NCI-H128 (cell line): ENCODE measurements around the gene ARMC9.

Experiments used
- DNase-seq: peaks from one replicate; lab custom pipeline; 2025; ENCODE audit not compliant: unreplicated experiment; lab: John Stamatoyannopoulos, UW

ARMC9 gene

GRCh38 chr2:231308631-231309428 lies 110.4 kb downstream of the ARMC9 start:
- no peak for DNase-seq

- DNase-seq: no peak
These were observed 113.6 kb downstream of the ARMC9 start for GRCh38 chr2:231312066-231312465.

- DNase-seq: no peak
These were observed 117.5 kb downstream of the ARMC9 start for GRCh38 chr2:231315896-231316295.

DNA sequence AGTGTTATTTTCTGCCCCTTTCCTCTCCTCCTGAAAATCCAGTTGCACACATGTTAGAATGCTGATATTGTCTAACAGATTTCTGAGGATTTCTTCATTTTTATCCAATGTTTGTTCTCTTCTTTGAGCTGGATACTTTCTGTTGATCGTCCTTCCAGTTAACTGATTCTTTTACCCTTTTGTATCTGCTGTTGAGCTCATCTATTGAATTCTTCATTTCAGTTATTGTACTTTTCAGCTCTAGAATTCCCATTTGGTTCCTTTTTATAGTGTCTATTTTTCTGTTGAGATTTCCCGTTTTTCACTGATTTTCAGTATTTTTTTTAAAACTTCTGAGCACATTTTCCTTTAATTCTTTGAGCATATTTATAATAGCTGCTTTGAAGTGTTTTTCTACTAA lies 119.1 kb downstream of the ARMC9 start:
- no peak for DNase-seq

DNA sequence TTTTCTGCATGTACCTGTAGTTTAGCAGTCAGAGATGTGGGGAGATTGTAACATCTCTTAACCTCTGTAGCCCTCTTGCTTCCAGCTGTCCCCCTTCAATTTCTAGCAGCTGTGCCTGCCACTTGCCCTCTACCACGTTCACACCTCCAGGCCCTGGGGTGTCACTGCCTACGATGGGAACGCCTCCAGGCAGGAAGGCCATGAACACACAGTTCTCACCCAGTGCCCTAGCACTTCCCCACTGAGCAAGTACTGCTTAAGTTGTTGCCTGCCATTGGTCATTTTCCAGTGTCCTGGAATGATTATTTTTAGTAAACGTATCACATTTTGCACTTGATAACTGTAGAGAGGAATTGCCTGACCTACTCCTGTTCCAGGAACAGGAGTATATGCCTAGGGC lies 120.0 kb downstream of the ARMC9 start:
- DNase-seq: no peak

- no peak for DNase-seq
These were observed 120.5 kb downstream of the ARMC9 start for GRCh38 chr2:231318954-231319353.

- no peak for DNase-seq
These were observed 121.4 kb downstream of the ARMC9 start for GRCh38 chr2:231319867-231320266.

DNA sequence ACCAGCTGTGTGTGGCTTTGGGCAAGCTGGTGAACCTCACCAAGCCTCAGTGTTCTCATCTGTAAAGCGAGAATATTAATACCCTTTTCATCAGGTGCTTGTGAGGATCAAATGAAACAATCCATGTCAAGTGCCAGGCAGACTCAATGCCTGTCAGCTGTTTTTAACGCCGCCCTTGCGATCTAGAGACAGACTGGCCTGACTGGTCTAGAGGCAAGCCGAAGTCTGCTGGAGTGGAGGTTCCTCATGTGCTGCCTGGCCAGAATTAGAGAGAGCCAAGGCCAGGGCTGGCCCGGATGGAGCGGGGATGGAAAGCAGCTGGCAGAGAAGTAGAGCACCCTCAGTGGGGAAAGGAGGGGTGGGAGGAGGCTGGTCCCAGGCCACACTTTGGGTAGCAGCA lies 122.6 kb downstream of the ARMC9 start:
- no peak for DNase-seq

DNA sequence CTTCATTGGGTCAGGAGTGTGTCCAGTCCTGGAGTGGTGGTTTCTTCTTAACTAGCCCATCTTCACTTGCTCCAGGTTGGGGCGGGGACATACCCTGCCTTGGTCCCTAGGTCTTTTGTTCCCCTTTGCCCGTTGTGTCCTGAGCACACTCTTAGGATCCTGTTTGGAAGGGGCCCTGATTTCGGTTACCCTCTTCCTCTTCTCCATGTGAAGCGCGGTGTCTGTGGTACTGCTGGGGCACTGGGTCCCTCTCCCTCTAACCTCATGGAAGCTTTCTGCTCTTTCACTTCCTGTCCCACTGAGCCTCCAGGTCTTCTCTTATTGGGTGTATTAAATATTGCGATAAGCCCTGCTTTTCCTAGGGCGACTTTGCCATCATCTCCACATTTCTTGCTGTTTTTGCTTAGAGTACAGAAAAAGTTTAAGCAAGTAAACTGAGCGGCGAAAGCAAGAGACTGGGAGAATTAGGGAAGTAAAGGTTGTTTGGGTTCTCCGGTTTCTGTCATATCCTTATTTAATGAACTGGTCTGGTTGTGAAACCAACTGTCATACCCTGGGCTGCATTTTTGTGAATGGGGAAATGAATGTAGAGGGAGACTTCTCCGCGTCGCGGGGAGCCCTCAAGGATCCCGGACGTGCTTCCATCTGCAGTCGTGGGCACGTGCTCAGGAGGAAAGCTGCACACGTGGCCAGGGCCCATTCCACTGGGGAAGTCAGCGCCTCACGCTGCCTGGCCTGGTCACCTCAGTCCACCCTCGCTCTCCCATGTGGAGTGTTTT lies 123.3 kb downstream of the ARMC9 start:
- DNase-seq: no peak

GRCh38 chr2:231323316-231323715 lies 124.9 kb downstream of the ARMC9 start:
- DNase-seq: no peak

DNA sequence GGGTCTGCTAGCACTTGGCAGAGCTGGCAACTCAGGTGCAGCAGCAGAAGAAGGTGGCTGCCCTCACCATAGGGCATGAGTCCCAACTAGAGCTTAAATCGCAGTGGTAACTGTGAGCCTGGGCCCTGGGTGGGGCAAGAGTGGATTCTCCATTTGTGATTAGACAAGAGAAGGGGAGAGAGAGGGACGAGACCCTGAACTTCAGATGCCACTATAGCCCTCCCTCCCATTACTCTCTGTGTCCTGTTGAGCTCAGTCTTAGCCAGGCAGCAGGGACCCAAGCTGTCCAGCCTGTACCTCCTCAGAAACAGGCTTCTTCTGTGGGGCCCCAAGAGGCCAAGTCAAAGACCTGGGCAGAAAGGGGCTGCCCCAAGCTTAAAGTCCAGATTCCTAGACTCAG lies 127.4 kb downstream of the ARMC9 start:
- no peak for DNase-seq

- no peak for DNase-seq
These were observed 128.0 kb downstream of the ARMC9 start for GRCh38 chr2:231326404-231326803.

DNA sequence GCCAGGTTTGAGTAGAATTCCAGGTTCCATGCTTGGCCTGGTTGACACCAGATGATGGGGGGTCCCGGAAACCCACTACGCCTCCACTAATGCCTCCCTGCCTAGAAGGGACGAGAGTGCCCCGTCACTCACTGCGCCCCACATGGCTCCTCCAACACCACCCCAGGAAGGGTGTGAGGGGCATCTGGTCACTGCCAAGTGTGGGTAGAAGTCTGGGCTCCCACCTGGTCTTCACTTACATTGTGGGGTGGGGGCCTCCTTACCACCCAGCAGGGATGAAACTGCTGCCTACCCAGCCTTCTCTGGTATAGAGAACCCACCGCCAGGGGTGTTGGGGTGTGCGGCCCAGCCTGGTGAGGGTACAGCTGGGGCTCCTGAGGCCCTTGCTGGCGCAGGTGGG lies 131.9 kb downstream of the ARMC9 start:
- no peak for DNase-seq

- DNase-seq: no peak
These were observed 133.1 kb downstream of the ARMC9 start for GRCh38 chr2:231331533-231331932.

- no peak for DNase-seq
These were observed 134.0 kb downstream of the ARMC9 start for GRCh38 chr2:231332388-231332787.

DNA sequence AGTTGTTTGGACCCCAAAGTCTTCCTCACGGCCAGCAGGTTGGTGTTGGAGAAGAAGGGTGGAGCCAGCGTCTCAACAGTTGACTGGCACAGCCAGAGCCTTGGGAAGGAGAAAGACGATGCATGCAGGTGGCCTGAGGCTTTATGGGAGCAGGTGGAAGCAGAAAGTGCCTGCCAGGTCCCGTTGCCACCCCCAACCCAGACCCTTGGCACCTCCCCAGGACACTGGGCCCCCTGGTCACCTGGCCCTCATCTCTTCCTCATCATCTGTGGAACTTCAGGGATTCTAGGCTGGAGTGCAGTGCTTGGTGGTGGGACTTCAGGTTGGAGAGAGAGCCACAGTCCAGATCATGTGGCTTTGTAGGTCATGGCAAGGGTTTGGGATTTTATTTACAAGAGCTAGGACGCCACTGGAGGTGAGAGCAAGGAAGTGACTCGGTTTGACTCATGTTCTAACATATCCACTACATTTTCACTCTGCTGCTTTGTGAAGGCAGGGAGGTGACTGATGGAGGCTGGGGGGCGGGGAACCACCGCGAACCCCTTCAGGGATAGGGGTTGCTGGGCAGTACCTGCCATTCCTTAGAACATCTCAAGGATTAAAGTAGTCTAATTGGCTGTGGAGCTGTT lies 134.6 kb downstream of the ARMC9 start:
- DNase-seq: no peak

- DNase-seq: no peak
These were observed 135.9 kb downstream of the ARMC9 start for GRCh38 chr2:231334179-231334930.

DNA sequence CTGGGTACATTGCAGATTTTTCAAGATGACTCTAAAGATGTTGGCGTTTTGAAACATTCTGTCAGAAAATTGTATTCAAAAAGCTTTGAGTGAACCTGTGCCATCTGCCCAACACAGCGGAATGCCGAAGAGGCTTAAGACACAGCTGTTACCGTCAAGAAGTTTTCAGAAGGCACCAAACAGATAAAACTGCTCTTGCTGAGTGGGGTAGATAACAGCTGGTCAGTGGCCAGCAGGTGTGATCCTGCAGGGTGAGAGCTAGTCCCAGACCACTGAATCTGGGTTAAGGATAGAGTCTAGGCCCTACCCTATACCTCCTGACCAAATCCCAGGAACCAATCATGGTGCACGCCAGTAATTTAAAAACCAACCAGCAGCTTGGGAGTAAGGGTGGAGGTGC lies 136.6 kb downstream of the ARMC9 start:
- DNase-seq: no peak

DNA sequence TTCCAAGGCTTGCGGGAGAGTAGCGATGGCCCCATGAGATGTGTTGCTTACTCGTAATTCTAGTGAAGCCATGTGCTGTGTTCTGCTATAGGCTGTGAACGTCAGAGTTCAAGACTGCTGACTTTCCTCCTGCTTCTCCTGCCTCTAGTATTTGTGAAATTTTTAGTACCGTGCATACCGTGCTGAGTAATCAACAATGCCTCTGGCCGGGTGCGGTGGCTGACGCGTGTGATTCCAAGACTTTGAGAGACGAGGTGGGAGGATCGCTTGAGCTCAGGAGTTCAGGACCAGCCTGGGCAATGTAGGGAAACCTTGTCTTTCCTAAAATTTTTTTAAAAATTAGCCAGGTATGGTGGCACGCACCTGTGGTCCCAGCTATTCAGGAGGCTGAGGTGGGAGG lies 137.2 kb downstream of the ARMC9 start:
- no peak for DNase-seq

DNA sequence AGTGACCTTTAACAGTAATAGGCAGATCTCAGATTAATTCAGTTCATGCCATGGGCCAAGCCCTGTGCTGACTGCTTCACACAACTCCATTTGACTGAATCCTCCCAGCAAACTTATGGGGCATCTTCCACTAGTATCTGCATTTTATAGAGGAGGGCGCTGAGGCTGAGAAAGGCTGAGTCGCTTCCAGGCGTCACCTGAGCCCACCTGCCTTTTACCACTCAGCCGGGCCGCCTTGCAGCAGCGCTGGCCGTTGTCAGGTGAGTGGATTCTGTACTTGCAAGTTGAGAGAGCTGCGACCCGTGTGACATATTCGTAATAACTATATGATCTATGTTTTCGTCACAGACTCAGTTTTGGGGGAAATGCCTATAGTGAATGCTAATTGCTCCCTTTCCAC lies 137.8 kb downstream of the ARMC9 start:
- DNase-seq: no peak

- DNase-seq: no peak
These were observed 138.3 kb downstream of the ARMC9 start for GRCh38 chr2:231336700-231337099.
